ENCODE measurements around the gene KMT2E. TPM values are rescaled to one million over a fixed set of nuclear protein-coding genes. Genes with fewer than 3 reads are reported as not detected.
A peak's percentile ranks its signal among the peaks of the same experiment; 100 is the strongest.

The KMT2E gene
- total RNA-seq, 3 donors from 2014 or later: 115 to 135 (median 132) TPM

- no peak for TF ChIP-seq CTCF (IDR thresholded peaks at IDR 0.05)
- Histone ChIP-seq H3K36me3 (ENCODE audit: low read depth) (no peaks in the 10 kb centered on the region), H3K9me3 (no peaks in the 10 kb centered on the region), H3K4me3 (no peak overlapping the region), H3K4me1 (ENCODE audit: low read depth) (no peaks in the 10 kb centered on the region)
- ATAC-seq (no peak), DNase-seq (no peak)
- intact Hi-C loops (cut with DNase I, micrococcal nuclease): no loop called here
These were observed 46.9 kb downstream of the KMT2E start for GRCh38 chr7:105060923-105061322.

- intact Hi-C loops (cut with DNase I, micrococcal nuclease): no loop called here
- DNase-seq (no peak), ATAC-seq (no peak)
- H3K4me3 ChIP-seq: no peak overlapping the region
- H3K36me3 ChIP-seq (ENCODE audit: low read depth): no peaks in the 10 kb centered on the region
- no peak for TF ChIP-seq CTCF (IDR thresholded peaks at IDR 0.05)
- H3K9me3 ChIP-seq: no peaks in the 10 kb centered on the region
- H3K4me1 ChIP-seq (ENCODE audit: low read depth): no peaks in the 10 kb centered on the region
These were observed 51.1 kb downstream of the KMT2E start for GRCh38 chr7:105065104-105065503.

GRCh38 chr7:105067691-105068090 is 53.7 kb downstream of the KMT2E start:
- H3K4me3 ChIP-seq: no peak overlapping the region
- H3K36me3 ChIP-seq (ENCODE audit: low read depth): no peaks in the 10 kb centered on the region
- no peak for TF ChIP-seq CTCF (IDR thresholded peaks at IDR 0.05)
- no peaks in the 10 kb centered on the region for H3K9me3 ChIP-seq
- ATAC-seq (peak; percentile 20), DNase-seq (no peak)
- no peaks in the 10 kb centered on the region for H3K4me1 ChIP-seq (ENCODE audit: low read depth)
- intact Hi-C loops (cut with DNase I, micrococcal nuclease): no loop called here

DNA sequence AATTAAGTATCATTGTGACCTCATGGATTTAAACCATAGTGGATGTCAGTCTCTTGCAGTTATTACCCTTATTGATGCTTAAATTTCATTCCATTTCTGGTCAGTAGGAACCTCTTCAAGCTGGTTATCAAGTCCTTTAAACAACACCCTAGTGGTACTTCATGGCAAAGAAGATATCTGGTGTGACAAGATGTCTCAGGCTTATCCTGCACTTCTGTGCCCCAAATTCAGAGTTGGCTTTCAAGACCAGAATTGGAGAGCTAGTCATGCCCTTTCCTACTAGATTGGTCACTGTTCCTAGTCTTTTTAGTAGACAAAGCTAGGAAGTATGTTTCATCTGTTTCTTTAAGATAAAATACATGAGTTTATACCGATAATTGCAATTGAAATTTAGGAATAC is 54.9 kb downstream of the KMT2E start:
- DNase-seq: no peak
- no peak for ATAC-seq
- Histone ChIP-seq H3K9me3 (no peaks in the 10 kb centered on the region), H3K4me3 (no peak overlapping the region), H3K36me3 (ENCODE audit: low read depth) (no peaks in the 10 kb centered on the region), H3K4me1 (ENCODE audit: low read depth) (no peaks in the 10 kb centered on the region)
- intact Hi-C loops (cut with DNase I, micrococcal nuclease): no loop called here
- TF ChIP-seq CTCF (IDR thresholded peaks at IDR 0.05): no peak

GRCh38 chr7:105073143-105073542 is 59.1 kb downstream of the KMT2E start:
- no peak for TF ChIP-seq CTCF (IDR thresholded peaks at IDR 0.05)

DNA sequence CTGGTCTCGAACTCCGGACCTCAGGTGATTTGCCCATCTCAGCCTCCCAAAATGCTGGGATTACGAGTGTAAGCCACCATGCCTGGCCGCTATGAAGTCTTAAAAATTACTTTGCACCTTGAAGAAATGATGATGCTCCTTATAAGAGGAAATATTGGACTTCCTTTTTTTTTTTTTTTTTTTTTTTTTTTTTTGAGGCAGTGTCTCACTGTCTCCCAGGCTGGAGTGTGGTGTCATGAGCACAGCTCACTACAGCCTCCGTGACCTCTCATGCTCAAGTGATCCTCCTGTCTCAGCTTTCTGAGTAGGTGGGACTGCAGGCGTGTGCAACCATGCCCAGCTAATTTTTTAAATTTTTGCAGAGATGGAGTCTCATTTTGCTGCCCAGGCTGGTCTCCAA is 65.3 kb downstream of the KMT2E start:
- ATAC-seq (no peak), DNase-seq (no peak)
- Histone ChIP-seq H3K9me3 (no peaks in the 10 kb centered on the region), H3K4me1 (ENCODE audit: low read depth) (no peaks in the 10 kb centered on the region), H3K4me3 (no peak overlapping the region), H3K36me3 (ENCODE audit: low read depth) (peaks cover 10% of the 10 kb centered on the region)
- no peak for TF ChIP-seq CTCF (IDR thresholded peaks at IDR 0.05)
- intact Hi-C loops (cut with DNase I, micrococcal nuclease): no loop called here

More at GRCh38 chr7:105073143-105073542, 59.1 kb downstream of the KMT2E start:
- Histone ChIP-seq H3K4me3 (no peak overlapping the region), H3K4me1 (ENCODE audit: low read depth) (no peaks in the 10 kb centered on the region), H3K9me3 (no peaks in the 10 kb centered on the region), H3K36me3 (ENCODE audit: low read depth) (no peaks in the 10 kb centered on the region)
- intact Hi-C loops (cut with DNase I, micrococcal nuclease): no loop called here
- DNase-seq (no peak), ATAC-seq (no peak)
